SH-SY5Y (cell line): ENCODE results near the gene TSNAXIP1.

Source experiments
- GATA2 ChIP-seq: IDR thresholded peaks from 2 replicates; pipeline ENCODE4 v1.6.1; 2011; ENCODE audit warnings: mild to moderate bottlenecking, low read depth, low read length
- GATA3 ChIP-seq: IDR thresholded peaks from 2 replicates; pipeline ENCODE4 v1.6.1; 2011; ENCODE audit warnings: low read depth, mild to moderate bottlenecking, low read length, moderate library complexity

GRCh38 chr16:67842509-67843342 lies 36.0 kb downstream of the TSNAXIP1 start:
- TF ChIP-seq GATA2 (no peak), GATA3 (no peak)
